ENCODE results near the gene JADE2.

GRCh38 chr5:134563221-134563620, 37.8 kb downstream of the JADE2 start:
- no peak for TF ChIP-seq CTCF (IDR thresholded peaks at IDR 0.05)
- TF ChIP-seq POLR2AphosphoS5 (IDR thresholded peaks at IDR 0.05), result no peak
- TF ChIP-seq EP300 (IDR thresholded peaks at IDR 0.05), result no peak
- TF ChIP-seq POLR2A (IDR thresholded peaks at IDR 0.05), result no peak

All from gastroesophageal sphincter (tissue), 3 donors.